HG02571 (cell line): Measurements from ENCODE around the gene ATPAF2.

Source experiments
- ATAC-seq: cut with Tn5 transposase; IDR thresholded peaks from one replicate; pipeline ENCODE4 v1.9.1; 2021; ENCODE audit warnings: mild to moderate bottlenecking, moderate library complexity; ENCODE audit not compliant: unreplicated experiment

ATPAF2 gene

DNA sequence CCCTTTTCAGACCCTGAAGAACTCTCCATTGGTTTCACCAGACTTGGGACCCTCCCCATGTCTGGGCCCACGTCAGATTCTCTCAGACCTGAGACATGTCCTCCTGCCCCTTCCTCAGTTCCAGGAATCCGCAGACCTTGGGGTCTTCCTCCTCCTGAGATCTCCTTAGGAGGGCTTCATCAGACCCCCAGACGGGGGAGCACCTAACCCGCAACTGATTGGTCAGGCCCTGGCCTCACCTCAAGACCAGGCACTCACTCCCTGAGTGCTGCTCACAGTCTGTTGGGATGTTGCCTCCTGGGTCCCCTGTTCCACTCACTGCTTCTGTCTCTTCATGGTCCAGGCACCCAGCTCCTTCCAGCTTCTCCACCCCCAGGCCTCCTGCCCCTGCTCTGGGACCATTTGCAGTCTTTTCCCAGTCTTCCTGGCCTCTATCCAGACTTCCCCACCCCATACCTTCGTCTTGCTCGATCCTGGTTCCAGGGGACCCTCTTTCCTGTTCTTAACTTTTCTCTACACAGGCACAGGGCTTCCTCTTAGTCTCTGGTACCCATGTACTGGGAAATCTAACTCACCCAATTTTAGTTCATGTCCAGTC, 1.4 kb upstream of the ATPAF2 start:
- ATAC-seq, result no peak

DNA sequence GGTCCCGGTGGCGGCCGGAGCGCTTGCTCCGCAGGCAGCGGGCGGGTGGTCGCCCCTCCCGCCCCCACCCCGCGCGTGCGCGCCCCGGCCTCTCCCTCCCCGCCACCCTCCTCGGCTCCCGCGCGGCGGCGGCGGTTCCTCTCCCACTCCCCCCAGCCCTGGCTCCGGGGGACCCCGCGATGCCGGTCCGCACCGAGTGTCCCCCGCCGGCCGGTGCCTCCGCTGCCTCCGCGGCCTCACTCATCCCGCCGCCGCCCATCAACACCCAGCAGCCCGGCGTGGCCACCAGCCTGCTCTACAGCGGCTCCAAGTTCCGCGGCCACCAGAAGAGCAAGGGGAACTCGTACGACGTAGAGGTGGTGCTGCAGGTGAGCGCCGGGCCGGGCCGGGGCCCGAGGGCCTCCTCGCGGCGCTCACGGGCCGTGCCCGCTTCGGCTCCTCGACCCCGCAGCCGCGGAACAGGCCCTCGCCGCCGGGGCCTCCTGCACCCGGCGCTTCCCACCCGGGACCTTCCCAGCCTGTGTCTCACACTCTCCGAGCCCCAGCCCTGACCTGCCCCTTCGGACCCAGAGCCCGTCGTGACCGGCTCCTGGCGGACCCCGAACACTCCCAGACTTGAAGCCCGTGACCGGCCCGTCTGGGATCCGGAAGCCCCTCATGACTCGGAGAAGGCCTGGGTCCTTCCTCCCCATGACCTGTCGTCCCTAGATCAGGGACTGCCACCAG, 730 bp upstream of the ATPAF2 start:
- ATAC-seq, result peak; percentile 23

DNA sequence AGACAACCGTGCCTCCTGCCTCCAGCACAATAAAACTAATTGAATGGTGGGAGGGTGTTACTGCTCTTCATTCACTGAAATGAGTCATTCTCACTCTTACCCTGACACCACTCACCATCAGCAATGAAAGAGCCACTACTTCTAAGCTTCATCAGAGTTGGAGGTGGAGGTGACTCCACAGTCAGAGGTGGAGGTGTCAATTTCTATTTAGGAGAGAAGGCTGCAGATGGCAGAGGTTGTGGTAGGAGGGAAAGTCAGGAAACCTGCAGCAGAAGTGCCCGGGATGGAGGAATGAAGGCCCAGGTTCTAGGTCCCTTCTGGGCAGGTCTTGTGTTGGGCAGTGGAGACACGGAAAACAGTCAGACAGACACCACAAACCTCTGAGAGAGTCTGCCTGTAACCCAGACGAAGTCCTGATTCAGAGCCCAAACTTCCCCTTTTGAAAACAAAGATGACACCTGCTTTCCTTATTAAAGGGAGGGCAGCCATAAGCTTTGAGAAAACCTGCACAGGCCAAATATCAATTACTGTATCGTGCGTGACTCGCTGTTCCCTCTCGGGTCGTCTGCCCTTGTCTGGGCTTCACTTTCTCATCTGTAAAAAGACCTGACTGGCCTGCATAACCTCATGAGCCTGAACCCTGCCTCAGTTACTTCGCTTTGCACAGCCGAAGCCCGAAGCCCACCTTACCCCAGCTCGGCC, 668 bp downstream of the ATPAF2 start:
- ATAC-seq, result no peak

DNA sequence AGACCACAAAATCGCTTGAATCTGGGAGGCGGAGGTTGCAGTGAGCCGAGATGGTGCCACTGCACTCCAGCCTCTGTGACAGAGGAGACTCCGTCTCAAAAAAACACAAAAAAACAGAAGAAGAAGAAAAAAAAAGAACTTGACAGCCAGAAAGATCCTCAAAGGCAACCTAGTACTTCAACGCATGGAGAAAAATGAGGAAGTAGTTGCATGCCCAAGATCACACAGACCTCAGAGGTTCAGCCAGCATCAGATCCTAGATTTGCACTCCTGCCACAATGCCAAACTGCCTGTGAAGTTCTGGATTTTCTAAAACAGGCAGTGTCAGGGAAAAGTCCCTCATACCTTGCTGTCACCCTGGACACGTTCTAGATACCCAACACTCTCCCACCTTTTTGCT, 1.5 kb downstream of the ATPAF2 start:
- ATAC-seq, result no peak

DNA sequence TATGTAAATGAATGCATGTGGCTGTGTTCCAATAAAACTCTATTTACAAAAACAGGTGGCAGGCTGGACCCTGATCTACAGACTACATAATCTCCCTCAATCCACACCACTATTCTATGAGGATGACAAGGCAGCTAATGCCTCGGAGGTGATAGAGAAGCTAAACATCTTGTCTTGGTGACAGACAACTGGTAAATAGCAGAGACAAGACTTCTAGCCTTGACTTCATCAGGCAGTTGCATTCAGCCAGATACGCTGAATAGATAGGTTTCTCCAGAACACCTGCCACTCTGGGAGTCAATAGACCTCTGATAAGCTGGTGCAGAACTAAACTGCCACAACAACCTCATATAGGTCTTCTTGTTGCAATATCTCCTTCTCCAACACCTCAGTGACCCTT, 3.3 kb downstream of the ATPAF2 start:
- ATAC-seq, result no peak

DNA sequence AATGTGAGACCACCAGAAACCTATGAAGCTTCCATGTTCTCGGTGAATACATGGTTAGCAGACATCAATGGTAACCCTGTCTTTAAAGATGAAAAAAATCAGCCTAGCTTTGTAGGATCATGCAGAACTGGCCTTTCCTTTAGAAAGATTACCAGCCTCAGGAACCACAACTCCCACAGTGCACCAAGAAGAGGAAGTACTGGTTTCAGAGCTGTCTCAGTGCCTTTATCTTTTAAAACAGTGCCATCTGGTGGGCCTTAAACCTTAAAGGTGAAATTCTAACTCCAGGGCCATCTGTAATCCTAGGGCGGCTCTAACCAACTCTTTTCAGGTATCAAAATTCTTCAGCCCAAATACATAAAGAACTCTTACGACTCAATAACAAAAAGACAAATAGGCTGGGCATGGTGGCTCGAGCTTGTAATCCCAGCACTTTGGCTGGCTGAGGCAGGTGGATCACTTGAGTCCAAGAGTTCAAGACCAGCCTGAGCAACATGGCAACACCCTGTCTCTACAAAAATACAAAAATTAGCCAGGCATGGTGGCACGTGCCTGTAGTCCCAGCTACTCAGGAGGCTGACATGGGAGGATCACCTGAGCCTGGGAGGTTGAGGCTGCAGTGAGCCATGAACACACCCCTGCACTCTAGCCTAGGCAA, 5.4 kb downstream of the ATPAF2 start:
- peak; percentile 73 for ATAC-seq

DNA sequence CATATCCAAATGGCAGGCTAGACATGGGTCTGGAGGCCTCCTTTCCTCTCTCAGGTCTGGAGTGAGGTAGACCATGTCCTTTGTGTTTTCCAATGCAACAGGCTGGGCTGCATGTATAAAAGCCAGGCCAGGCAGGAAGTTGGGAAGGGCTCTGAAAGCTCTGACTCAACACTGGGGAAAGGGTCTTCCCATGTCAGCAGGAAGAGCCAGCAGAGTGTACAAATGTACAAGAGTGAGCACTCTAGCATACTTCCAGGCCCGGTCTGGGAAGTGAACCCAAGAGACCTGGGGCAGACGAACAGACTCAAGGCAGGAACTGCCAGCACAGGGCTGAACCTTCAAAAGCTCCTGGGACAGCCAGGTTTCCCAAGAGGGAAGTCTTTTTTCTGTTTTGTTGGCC, 7.0 kb downstream of the ATPAF2 start:
- ATAC-seq, result no peak

DNA sequence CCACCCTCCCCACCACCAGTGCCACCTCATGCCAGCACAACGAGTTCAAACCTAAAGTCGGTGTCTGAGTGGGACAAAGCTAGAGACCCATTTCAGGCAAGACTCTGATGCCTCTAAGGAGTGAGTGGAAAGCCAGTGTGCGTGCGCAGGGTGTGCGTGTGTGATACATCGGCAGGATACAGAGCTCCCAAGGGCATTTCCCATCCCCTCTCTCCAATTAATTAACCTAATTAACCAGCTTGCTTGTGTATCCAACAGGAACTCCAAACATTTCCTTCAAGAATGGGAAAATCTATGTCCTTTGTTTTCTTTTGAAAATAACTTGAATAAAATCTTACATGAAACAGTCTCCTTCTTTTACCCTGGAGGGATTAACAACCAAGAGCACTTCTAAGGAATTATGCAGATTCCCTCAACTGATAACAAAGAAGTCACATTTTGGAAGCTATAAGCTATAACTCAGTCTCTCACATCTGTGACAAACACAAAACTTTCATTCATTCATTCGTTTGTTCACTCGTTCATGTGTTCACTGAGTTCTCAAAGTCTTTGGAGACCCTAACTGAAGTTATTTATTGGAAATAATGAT, 9.9 kb downstream of the ATPAF2 start:
- no peak for ATAC-seq

DNA sequence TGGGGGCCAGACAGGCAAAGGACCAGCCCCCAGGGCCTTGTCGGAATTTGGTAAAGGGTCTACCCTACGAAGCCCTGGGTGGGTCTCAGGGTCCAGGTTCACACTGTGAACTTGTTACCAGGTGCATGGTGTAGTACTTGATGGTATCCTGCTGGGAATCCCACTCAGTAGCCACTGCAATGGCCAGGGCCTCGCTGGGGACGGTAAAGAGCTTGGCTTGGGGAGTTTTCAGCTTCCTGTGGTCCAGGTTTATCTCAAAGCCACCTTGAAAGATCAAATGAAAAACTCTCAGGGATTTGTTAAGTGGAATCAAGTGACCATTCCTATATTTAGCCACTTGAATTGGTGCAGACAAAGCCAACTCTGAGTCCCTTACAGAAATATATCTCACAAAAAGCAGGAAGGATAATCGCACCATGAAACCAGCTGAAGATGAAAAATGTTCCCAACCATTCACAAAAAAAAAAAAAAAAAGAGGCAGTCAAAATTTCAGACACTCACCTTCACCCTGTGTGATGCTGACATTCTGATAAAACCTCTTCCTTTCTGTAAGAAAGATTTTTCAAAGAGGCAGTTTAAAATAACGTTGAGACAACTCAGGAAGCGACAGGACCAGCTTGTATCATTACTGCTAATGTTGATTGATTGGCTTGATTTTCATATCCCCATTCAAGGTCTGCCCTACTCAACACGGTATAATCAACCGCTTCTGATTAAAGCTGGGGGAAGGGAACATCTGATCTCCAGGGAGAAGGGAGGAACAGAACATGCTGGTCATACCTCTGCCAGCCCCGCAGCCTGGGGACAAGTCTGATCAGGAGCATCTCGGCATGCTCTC, 10.6 kb downstream of the ATPAF2 start:
- no peak for ATAC-seq

DNA sequence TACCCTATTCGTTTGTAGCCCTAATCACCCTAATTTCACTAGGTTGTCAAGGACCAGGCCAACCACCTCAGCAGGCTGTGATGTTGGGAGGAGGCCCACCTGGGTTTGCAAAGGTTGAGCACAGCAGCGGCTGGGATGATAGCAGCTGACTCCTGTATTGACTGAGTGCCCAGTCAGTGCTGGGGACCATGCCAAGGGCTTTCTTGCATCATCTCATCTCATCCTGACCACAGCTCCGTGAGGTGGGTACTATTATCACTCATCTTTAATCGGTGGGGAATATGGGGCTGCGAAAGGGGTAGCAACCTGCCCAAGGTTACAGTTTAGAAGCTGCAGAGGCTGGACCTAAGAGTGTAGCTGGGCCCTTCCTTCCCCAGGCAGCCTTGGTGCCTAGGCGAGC, 11.7 kb downstream of the ATPAF2 start:
- ATAC-seq, result no peak

DNA sequence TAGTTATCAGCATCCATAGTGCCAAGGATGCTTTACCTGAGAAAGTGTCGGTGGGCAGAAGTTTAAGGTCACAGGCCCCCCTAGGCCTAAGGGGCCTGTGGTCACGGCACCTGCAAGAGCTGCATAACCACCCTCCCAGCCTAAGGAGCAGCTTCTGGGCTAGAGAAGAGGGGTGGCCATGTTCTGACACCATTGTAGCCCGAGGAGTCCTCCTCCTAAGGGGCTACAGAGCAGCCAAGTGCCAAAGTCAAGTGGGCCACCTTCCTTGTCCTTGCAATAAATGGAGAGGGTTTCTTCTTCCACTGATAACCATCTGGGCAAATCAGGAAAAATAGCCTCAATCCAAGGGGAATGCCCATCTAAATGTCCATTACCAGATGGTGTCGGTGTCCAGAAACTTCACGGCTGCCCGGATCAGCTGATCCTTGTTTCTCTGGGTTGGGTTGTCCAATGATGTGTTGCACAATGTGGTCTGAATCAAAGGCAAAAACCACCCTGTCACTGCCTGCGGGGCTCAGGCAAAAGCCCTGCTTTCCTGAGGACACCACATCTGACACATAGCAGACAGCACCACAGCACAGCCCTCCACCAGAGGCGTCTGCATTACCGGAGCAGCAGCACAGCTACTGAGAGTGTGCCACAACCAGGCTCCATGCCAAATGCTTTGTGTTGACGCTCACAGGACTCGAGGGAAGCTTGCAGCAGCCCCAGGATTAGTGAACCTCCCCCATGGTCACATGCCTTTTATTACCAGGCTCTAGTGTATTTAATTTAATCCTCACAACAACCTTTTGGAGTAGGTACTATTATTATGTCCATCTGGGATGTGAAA, 12.8 kb downstream of the ATPAF2 start:
- ATAC-seq, result no peak

DNA sequence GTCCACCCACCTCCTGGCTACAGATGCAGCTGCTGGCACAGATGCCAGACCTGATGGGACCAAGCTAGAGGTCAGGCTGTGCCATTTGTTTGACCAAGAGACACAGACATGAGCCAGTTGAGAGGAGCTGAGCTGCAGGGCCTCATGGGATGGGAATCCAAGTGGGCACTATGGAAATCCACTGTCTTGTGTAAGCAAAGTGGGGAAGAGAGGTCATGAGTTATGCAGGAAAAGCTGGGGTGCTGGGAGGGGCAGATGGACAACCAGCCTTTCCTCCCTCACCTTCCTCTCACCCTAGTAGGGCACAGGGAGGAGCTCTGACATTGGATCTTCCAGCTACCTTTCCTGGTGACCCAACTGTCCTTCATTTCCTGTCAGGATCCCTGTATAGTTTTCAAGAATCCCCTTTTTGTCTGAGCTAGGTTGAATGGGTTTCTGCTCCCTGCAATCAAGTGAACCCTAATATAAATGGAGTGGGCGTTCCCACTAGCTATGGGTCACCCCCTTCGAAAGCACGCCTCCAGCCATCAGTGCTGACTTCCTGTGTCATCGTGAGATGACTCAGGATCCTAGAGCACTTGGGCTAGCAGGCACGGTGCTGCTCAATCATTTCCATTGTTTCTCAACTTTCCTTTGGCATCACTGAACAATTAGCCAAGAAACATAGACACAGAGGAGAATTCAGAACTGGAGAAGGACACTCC, 13.6 kb downstream of the ATPAF2 start:
- no peak for ATAC-seq

DNA sequence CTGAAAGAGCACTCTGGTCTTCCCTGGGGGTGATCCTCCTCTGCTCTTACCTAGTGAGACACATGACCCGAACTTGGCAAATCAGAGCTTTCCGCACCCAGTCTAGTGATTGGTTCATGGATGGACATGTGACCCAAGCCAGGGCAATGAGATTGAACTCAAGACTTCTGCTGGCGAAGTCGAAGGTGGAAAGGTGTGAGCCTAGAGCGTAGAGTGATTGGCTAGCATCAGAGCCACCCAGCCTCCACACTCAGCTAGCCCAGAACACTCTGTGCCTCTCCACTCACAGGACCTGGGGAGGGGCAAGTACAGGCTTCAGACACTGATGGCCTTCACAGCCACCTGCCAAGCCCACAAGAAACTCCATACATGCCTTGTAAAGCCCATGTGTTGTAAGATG, 17.6 kb downstream of the ATPAF2 start:
- no peak for ATAC-seq

DNA sequence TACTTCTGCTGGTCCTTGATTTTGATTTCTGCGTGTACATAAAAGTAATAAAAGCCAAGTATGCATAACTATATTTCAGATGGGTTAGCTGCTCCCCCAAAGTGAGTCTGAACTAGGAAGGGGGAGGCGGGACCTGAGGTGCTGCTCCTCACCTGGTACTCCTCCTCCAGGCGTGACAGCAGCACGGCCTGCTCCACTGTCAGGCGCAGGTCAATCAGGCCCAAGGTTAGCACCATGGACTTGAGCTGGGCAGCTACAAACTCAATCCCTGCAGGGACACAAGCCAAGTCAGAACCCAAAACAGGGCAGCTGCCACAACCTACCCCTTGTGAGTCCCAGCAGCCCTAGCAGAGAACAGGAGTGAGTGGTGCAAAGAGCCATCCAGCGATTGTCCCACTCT, 18.0 kb downstream of the ATPAF2 start:
- ATAC-seq, result no peak

DNA sequence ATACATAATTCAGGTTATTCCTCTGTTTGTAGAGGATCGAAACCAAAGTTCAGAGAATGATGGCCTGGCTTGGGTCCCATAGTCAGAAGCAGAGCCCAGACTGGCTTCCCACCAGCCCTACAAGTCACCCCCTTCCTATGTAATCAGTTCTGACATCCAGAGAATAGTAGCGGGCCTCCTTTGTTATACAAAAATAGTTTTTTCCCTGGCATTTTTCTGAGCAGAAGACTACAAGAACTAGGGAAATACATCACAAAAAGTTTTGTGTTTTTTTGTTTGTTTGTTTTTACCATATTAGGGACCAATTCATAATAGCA, 19.2 kb downstream of the ATPAF2 start:
- no peak for ATAC-seq

DNA sequence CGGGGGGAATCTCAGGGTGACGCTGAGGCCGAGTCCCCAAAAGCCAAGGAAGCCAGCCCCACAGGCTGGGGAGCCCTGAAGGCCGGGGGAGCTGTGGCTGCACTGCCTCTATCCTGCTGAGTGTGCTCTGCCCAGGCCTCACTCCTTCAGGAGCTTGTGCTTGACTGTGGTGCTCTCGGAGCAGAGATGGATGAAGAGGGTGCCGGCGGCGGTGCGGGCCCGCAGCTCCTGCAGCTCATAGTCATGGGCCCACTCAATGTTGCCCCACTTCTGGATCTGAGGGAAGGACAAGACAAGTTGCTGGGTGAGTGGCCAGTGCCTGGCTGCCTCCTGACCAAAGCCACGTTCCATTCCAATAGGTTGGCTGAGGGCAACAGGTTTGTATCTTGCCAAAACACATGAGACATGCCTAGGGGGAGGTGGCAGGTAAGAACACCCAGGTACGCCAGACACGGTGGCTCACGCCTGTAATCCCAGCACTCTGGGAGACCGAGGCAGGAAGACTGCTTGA, 20.5 kb downstream of the ATPAF2 start:
- no peak for ATAC-seq

DNA sequence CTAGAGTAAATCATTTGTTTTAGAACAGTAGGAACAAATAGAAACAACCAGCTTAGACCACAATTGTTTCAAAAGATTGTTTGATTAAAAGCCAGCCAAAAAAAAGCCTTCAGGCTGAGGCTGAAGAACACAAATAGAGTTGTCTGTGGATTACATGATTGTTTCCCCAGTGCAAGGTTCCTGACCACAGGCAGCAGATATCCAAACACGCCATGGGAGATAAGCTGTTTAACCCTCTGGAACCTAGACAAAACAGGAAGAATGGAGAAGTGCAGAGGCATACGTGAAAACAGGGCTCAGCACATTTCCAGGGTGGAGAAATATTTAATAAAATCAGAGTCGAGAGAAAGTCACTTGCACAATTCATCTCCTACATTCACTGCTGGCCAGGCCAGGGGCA, 21.0 kb downstream of the ATPAF2 start:
- no peak for ATAC-seq

DNA sequence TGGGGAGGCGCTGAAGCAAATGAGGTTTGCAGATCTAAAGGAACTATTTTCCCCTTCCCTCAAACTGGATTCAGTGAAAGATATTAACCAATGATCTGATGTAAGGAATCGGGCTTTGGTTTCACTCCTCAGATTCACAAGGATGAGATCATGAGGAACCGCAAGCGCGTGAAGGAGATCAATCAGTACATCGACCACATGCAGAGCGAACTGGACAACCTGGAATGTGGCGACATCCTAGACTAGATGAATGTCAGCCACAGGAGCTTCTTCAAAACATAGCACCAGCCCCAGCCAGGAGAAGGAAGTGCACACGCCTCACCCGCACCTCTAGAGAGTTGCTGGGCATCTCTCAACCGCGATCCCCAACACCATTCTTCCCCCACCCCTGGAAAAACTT, 22.5 kb downstream of the ATPAF2 start:
- no peak for ATAC-seq

DNA sequence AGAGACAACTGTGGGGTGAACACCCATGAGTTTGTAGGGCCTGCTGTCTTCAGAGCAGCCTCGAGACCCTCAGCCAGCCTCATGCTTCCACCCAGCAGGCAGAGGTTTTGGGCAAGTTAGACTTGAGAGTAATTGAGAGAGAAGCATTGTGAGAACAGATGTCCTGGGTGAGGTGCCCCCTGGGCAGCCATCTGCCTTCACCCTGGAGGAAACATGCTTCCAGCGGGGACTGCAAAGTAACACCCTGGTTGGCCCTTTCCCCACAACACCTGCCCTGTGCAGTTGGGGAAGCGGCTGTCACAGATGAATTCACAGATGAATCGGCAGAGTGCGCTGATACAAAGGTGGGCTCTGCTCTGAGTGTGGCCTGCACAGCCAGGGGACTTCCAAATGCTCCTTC, 23.4 kb downstream of the ATPAF2 start:
- ATAC-seq, result no peak
